Sigmoid colon (tissue), 7 donors: ENCODE measurements around the gene THSD7A. TPM values are rescaled to one million over a fixed set of nuclear protein-coding genes. Genes with fewer than 3 reads are reported as not detected.

Experiments used
- DNase-seq: peaks from one replicate; pipeline ENCODE4 v3.0.0-alpha.2; 2019
- H3K27ac ChIP-seq, 4 donors: fragments of 200-600 bp; sonication (generic); one replicate each; pipeline ENCODE4 v1.5.1; 2016 to 2019; ENCODE audit warnings: mild to moderate bottlenecking in 1 of 4
- H3K27me3 ChIP-seq, 3 donors: fragments of 200-600 bp; sonication (generic); one replicate each; pipeline ENCODE4 v1.5.1; 2019; ENCODE audit warnings: mild to moderate bottlenecking in 1 of 3
- H3K36me3 ChIP-seq, 4 donors: fragments of 200-600 bp; sonication (generic); one replicate each; pipeline ENCODE4 v1.5.1; 2016 to 2019
- H3K4me1 ChIP-seq, 4 donors: fragments of 200-600 bp; sonication (generic); one replicate each; pipeline ENCODE4 v1.5.1; 2017 to 2019
- H3K4me3 ChIP-seq, 4 donors: fragments of 200-600 bp; sonication (generic); one replicate each; pipeline ENCODE4 v1.5.1; 2017 to 2019; ENCODE audit warnings: mild to moderate bottlenecking in 2 of 4, moderate library complexity in 1 of 4
- H3K9me3 ChIP-seq, 4 donors: fragments of 200-600 bp in 3 of 4; sonication (generic) in 3 of 4; one replicate each; pipeline versions ENCODE4 v1.5.1 to v1.6.1; 2013 to 2019
- EP300 ChIP-seq, 4 donors: sonication (generic); formaldehyde crosslinking; IDR thresholded peaks; one replicate each; pipeline ENCODE4 v1.6.1; 2017; ENCODE audit warnings: antibody characterized with exemption in 4 of 4
- POLR2A ChIP-seq, 2 donors: fragments of 450-650 bp; IDR thresholded peaks; one replicate each; pipeline ENCODE4 v1.6.1; 2016; ENCODE audit warnings: antibody characterized with exemption in 2 of 2, mild to moderate bottlenecking in 2 of 2, moderate library complexity in 2 of 2
- POLR2AphosphoS5 ChIP-seq, 4 donors: sonication (generic); formaldehyde crosslinking; IDR thresholded peaks; one replicate each; pipeline ENCODE4 v1.6.1; 2017; ENCODE audit warnings: antibody characterized with exemption in 4 of 4
- WGBS, 2 donors: extraction: QIAGEN DNeasy Blood & Tissue Kit; methylation state at CpG; one replicate each; pipeline ENCODE4 v1.1.7; 2013; 5-methylcytosine and 5-hydroxymethylcytosine counted together
- intact Hi-C: fragments of 100-400 bp; cut with DNase I; formaldehyde crosslinking; loops from one replicate; pipeline ENCODE4 v1.15.1; 2023
- polyA plus RNA-seq, 3 donors: library from polyadenylated mRNA; stranded (reverse); fragments of 200-250 nt; gene quantifications; one replicate each; pipeline ENCODE4 v1.2.3, GENCODE V29; 2013
- total RNA-seq, 4 donors: library from RNA; depleted of rRNA; stranded (reverse); fragments of >200 nt; gene quantifications; one replicate each; pipeline ENCODE4 v1.1.0, GENCODE V29; 2016
- TF ChIP-seq, protein P1 (sequence below), 4 experiments: fragments of 450-650 bp in 3 of 4; fragments of 200-600 bp in 1 of 4; IDR thresholded peaks; one replicate each; pipeline ENCODE4 v1.5.1; 2016 to 2019; ENCODE audit warnings: antibody characterized with exemption in 4 of 4, mild to moderate bottlenecking in 3 of 4, moderate library complexity in 2 of 4
- donor health status: healthy with polysubstance abuse.
- donor health status: Bipolar disorder and iron deficiency.
- donor health status: healthy.

THSD7A gene
- total and polyA plus RNA-seq, 7 donors: under 0.01 to 6.9 (median 5.0) TPM

GRCh38 chr7:11345621-11346020 is 486.4 kb downstream of the THSD7A start:
- no peaks in the 10 kb centered on the region for H3K27me3 ChIP-seq
- H3K27ac ChIP-seq: no peak overlapping the region
- no peaks in the 10 kb centered on the region for H3K36me3 ChIP-seq
- no peak overlapping the region for H3K4me3 ChIP-seq
- WGBS, 2 donors: 77 to 78% methylated on average over 2 of the region's 2 CpGs
- H3K4me1 ChIP-seq: peaks cover 0 to 8% (median 0%) of the 10 kb centered on the region in 4 donors
- DNase-seq: no peak
- TF ChIP-seq, protein P1, sequence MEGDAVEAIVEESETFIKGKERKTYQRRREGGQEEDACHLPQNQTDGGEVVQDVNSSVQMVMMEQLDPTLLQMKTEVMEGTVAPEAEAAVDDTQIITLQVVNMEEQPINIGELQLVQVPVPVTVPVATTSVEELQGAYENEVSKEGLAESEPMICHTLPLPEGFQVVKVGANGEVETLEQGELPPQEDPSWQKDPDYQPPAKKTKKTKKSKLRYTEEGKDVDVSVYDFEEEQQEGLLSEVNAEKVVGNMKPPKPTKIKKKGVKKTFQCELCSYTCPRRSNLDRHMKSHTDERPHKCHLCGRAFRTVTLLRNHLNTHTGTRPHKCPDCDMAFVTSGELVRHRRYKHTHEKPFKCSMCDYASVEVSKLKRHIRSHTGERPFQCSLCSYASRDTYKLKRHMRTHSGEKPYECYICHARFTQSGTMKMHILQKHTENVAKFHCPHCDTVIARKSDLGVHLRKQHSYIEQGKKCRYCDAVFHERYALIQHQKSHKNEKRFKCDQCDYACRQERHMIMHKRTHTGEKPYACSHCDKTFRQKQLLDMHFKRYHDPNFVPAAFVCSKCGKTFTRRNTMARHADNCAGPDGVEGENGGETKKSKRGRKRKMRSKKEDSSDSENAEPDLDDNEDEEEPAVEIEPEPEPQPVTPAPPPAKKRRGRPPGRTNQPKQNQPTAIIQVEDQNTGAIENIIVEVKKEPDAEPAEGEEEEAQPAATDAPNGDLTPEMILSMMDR (IDR thresholded peaks at IDR 0.05): no peak
- TF ChIP-seq EP300 (IDR thresholded peaks at IDR 0.05) (no peak), POLR2AphosphoS5 (IDR thresholded peaks at IDR 0.05) (no peak), POLR2A (IDR thresholded peaks at IDR 0.05) (no peak)
- H3K9me3 ChIP-seq: no peaks in the 10 kb centered on the region
- intact Hi-C loops: no loop called here

- intact Hi-C loops: no loop called here
- 17 to 20% methylated on average over 10 of the region's 10 CpGs for WGBS, 2 donors
- Histone ChIP-seq H3K9me3 (no peaks in the 10 kb centered on the region), H3K4me3 (no peak overlapping the region), H3K27me3 (no peaks in the 10 kb centered on the region), H3K4me1 (peaks cover 0 to 8% (median 0%) of the 10 kb centered on the region in 4 donors), H3K36me3 (no peaks in the 10 kb centered on the region), H3K27ac (no peak overlapping the region)
- no peak for TF ChIP-seq EP300 (IDR thresholded peaks at IDR 0.05)
- TF ChIP-seq, protein P1 (IDR thresholded peaks at IDR 0.05): peak; percentile 24 to 71 (median 45)
- no peak for TF ChIP-seq POLR2A (IDR thresholded peaks at IDR 0.05)
- no peak for TF ChIP-seq POLR2AphosphoS5 (IDR thresholded peaks at IDR 0.05)
- DNase-seq: no peak
Measured at GRCh38 chr7:11343818-11344413, 488.1 kb downstream of the THSD7A start.

GRCh38 chr7:11343136-11343535 is 488.9 kb downstream of the THSD7A start:
- Histone ChIP-seq H3K4me1 (peaks cover 0 to 8% (median 0%) of the 10 kb centered on the region in 4 donors), H3K27ac (no peak overlapping the region), H3K27me3 (no peaks in the 10 kb centered on the region), H3K9me3 (no peaks in the 10 kb centered on the region), H3K36me3 (no peaks in the 10 kb centered on the region), H3K4me3 (no peak overlapping the region)
- DNase-seq: no peak
- intact Hi-C loops: no loop called here
- TF ChIP-seq, protein P1 (IDR thresholded peaks at IDR 0.05): no peak
- no peak for TF ChIP-seq EP300 (IDR thresholded peaks at IDR 0.05)
- TF ChIP-seq POLR2AphosphoS5 (IDR thresholded peaks at IDR 0.05): no peak
- no peak for TF ChIP-seq POLR2A (IDR thresholded peaks at IDR 0.05)

DNA sequence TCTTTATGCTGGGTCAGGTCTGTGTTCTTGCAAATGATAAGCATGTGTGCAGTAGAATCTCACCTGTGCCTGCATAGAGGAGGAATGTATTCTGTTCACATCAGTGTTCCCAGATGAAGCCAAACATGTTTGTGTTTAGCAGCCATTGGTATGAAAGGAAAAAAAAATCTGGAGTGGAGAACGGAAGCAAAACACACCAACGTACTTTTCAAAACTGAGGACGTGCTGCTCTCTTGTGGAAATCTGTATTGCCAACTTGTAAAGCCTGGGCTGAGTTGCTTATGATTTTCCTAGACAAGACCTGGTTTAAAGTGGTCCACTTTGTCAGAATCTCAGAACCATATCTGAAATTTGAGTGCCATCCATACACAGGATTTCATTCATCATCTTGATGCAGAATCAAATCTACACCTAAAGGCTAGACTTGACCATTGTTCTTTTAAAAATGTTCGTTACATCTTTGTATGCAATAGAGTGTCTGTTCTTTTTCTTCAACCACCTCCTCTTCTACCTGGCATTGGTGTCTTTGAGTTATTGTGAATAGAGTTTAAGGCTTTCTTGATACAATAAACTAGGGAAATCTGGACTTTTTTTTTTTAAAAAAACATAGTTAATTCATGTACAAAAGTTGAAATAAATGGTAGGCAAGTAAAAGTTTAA is 490.6 kb downstream of the THSD7A start:
- intact Hi-C loops: no loop called here
- Histone ChIP-seq H3K27me3 (no peaks in the 10 kb centered on the region), H3K4me1 (peaks cover 0 to 8% (median 0%) of the 10 kb centered on the region in 4 donors), H3K4me3 (no peak overlapping the region), H3K27ac (no peak overlapping the region), H3K36me3 (no peaks in the 10 kb centered on the region), H3K9me3 (no peaks in the 10 kb centered on the region)
- TF ChIP-seq EP300 (IDR thresholded peaks at IDR 0.05) (no peak), POLR2AphosphoS5 (IDR thresholded peaks at IDR 0.05) (no peak), POLR2A (IDR thresholded peaks at IDR 0.05) (no peak)
- TF ChIP-seq, protein P1 (IDR thresholded peaks at IDR 0.05): no peak
- no peak for DNase-seq
- WGBS, 2 donors: 29 to 49% methylated on average over 4 of the region's 4 CpGs
